HUES6 (cell line): Measurements from ENCODE around the gene CERS1.
"Not testable (repeated sequence)": the region's sequence is repeated elsewhere in the genome, so short reads cannot be mapped to it uniquely, and the experiment has no call there.

Experiments used
- H3K27ac ChIP-seq: 2 replicates; pipeline ENCODE4 v1.7.0; 2013; ENCODE audit warnings: low read depth, mild to moderate bottlenecking, low read length, inconsistent platforms
- H3K27me3 ChIP-seq: 2 replicates; pipeline ENCODE4 v1.6.1; 2013; ENCODE audit warnings: low read length; ENCODE audit not compliant: control insufficient read depth, insufficient read depth
- H3K36me3 ChIP-seq: 2 replicates; pipeline ENCODE4 v1.6.1; 2013; ENCODE audit warnings: low read length; ENCODE audit not compliant: control insufficient read depth, insufficient read depth
- H3K4me1 ChIP-seq: 2 replicates; pipeline ENCODE4 v1.6.1; 2013; ENCODE audit warnings: low read length; ENCODE audit not compliant: control insufficient read depth, insufficient read depth
- H3K4me3 ChIP-seq: 2 replicates; pipeline ENCODE4 v1.5.1; 2013; ENCODE audit warnings: low read depth, low read length
- H3K9ac ChIP-seq: one replicate; pipeline ENCODE4 v1.6.1; 2013; ENCODE audit warnings: mild to moderate bottlenecking, low read length
- H3K9me3 ChIP-seq: 2 replicates; pipeline ENCODE4 v1.6.1; 2013; ENCODE audit warnings: low read depth, low read length; ENCODE audit not compliant: control insufficient read depth, insufficient read depth

The CERS1 gene

DNA sequence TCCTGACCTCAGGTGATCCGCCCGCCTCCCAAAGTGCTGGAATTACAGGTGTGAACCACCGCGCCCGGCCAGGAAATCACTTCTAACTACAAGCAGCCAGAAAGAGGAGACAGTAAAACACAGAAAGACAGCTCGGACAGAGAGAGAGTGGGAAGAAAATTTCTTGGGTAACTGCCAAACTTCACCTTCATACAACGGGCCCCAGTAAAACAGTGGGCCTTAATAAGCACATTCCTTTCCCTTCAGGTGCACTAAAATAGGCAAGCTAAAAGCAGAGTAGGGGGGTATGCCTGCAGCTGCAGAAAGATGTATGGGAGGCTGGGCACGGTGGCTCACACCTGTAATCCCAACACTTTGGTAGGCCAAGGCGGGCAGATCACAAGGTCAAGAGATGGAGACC, 21.6 kb upstream of the CERS1 start:
- H3K9ac ChIP-seq, H3K9me3 ChIP-seq, H3K27me3 ChIP-seq, H3K4me3 ChIP-seq, H3K27ac ChIP-seq, H3K4me1 ChIP-seq: not testable (repeated sequence)
- H3K36me3 ChIP-seq, result peaks cover 33% of the 10 kb centered on the region

DNA sequence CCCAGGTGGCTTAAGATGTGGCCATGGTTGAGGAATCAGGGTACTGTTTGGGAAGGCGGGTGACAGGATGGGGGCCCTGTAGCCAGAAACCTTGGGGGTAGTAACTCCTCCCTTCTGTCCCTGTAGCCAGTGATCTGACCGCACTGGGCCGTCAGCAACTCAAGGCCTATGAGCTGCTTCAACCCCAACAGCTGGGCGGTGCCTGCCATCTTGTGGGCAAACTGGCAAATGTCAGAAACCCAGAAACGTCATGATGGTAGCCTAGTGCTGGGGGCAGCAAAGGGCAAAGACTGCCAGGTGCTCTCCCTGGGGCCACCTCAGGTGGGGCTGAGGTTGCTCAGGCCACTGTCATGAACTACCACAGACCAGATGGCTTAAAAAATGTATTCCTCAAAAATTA, 19.7 kb upstream of the CERS1 start:
- H3K4me3 ChIP-seq, result no peak overlapping the region
- H3K9ac ChIP-seq, result no peak overlapping the region
- peaks cover 31% of the 10 kb centered on the region for H3K36me3 ChIP-seq
- no peaks in the 10 kb centered on the region for H3K9me3 ChIP-seq
- H3K27ac ChIP-seq, result no peak overlapping the region
- H3K4me1 ChIP-seq, result no peaks in the 10 kb centered on the region
- no peaks in the 10 kb centered on the region for H3K27me3 ChIP-seq

GRCh38 chr19:18913466-18913865, 17.5 kb upstream of the CERS1 start:
- H3K4me1 ChIP-seq, result no peaks in the 10 kb centered on the region
- no peak overlapping the region for H3K27ac ChIP-seq
- peaks cover 46% of the 10 kb centered on the region for H3K36me3 ChIP-seq
- no peak overlapping the region for H3K9ac ChIP-seq
- H3K27me3 ChIP-seq, result no peaks in the 10 kb centered on the region
- no peaks in the 10 kb centered on the region for H3K9me3 ChIP-seq
- H3K4me3 ChIP-seq, result no peak overlapping the region

DNA sequence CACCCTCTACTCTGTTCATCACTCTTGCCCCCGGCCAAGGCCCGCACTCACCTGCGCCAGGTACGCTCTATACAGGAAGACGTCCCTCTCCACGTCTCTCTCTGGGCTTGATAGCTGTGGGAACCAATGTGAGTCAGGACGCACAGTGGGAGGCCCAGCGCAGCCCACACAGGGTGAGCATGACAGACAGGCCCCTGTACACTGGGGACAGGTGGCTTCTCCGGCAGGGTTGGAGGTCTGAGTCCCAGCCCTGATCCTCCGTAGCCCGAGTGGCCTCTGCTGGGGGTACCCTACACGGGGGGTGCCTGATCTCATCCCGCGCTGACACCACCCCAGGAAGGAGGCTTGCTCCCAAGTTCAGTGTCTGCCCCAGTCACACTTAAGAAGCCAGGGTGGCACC, 17.0 kb upstream of the CERS1 start:
- peaks cover 49% of the 10 kb centered on the region for H3K36me3 ChIP-seq
- H3K4me1 ChIP-seq, result no peaks in the 10 kb centered on the region
- no peaks in the 10 kb centered on the region for H3K9me3 ChIP-seq
- H3K9ac ChIP-seq, result no peak overlapping the region
- no peak overlapping the region for H3K27ac ChIP-seq
- no peaks in the 10 kb centered on the region for H3K27me3 ChIP-seq
- no peak overlapping the region for H3K4me3 ChIP-seq

DNA sequence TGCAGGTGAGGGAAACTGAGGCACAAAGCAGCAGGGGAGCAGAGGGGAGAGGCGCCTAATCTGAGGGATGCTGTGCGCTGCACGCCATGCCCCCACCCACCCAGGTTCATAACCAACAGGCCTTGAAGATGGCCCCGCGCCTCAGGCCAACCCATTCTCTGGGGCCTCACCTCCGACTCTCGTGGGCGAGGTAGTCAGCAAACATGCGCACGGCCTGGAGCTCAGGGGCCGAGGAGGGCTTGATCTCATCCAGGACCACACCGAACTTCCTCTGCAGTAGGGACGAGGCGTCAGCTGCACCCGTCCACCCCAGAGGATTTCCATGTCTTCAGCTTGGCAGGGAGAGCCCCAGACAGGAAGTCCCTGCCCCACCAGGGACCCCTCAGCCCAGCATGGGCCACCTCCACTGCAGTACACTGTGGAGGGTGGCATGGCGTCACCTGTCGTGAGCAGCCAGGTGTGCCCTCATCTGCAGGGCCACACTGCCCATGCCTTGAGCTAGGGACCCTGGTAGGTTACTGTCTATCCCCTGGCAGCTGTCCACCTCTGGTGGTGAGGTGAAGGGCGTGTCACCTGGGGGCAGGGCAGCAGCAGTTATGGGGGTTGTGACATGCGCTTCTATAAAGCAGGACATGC, 15.0 kb upstream of the CERS1 start:
- Histone ChIP-seq H3K4me3 (no peak overlapping the region), H3K27me3 (no peaks in the 10 kb centered on the region), H3K9ac (no peak overlapping the region), H3K9me3 (no peaks in the 10 kb centered on the region), H3K4me1 (no peaks in the 10 kb centered on the region), H3K27ac (no peak overlapping the region), H3K36me3 (peaks cover 69% of the 10 kb centered on the region)

GRCh38 chr19:18910010-18910409, 14.1 kb upstream of the CERS1 start:
- no peak overlapping the region for H3K4me3 ChIP-seq
- peaks cover 73% of the 10 kb centered on the region for H3K36me3 ChIP-seq
- no peaks in the 10 kb centered on the region for H3K27me3 ChIP-seq
- no peaks in the 10 kb centered on the region for H3K9me3 ChIP-seq
- no peak overlapping the region for H3K27ac ChIP-seq
- no peaks in the 10 kb centered on the region for H3K4me1 ChIP-seq
- H3K9ac ChIP-seq, result no peak overlapping the region

- no peak overlapping the region for H3K27ac ChIP-seq
Measured at GRCh38 chr19:18908917-18909619, 13.1 kb upstream of the CERS1 start.

DNA sequence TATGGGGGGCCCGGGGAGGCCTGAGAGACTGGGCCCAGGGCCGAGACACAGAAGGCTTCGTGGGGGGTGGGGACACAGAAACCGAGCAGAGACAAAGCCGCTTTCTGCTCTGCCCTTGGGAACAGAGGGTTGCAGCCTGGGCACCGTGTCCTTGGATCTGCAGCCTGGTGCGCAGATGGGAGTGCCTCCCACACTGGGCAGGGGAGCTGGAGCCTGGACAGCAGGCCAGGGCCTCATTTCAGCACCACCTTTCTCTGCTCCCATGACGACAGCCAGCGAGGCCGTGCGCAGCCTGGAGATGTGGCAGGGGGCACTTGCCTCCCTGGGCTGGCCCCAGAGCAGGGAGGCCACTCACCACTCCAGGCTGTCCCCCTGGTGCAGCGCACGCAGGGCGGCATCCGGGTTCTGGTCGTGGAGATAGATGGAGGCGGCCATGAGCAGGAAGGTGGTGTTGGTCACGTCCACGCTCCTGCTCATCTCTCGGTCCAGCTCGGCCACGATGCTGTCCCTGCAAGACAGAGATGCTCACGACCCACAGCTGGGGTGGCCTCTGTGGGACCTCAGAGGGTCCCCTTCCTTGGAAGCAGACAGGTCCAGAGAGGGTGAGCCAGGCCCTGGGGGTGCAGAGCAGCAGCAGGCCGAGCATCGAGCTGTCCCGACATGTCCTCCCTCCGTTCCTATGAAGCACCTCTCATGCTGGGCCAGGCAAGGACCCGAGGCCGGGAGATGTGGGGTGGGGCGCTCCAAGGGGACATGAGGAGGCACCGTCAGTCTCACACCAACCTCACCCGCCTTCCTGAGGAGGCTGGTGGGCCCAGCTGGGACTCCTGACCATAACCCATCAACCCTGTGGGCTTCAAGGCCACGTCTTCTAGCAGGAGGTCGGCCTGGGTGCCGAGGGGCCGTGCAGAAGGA, 10.9 kb upstream of the CERS1 start:
- H3K4me3 ChIP-seq, result no peak overlapping the region
- H3K9me3 ChIP-seq, result no peaks in the 10 kb centered on the region
- peaks cover 73% of the 10 kb centered on the region for H3K36me3 ChIP-seq
- no peak overlapping the region for H3K27ac ChIP-seq
- no peaks in the 10 kb centered on the region for H3K4me1 ChIP-seq
- no peaks in the 10 kb centered on the region for H3K27me3 ChIP-seq
- H3K9ac ChIP-seq, result no peak overlapping the region

More at GRCh38 chr19:18908917-18909619, 13.1 kb upstream of the CERS1 start:
- no peaks in the 10 kb centered on the region for H3K9me3 ChIP-seq
- H3K36me3 ChIP-seq, result peaks cover 81% of the 10 kb centered on the region
- H3K4me3 ChIP-seq, result no peak overlapping the region
- H3K9ac ChIP-seq, result no peak overlapping the region
- H3K27me3 ChIP-seq, result no peaks in the 10 kb centered on the region
- no peaks in the 10 kb centered on the region for H3K4me1 ChIP-seq

GRCh38 chr19:18905513-18906236, 9.7 kb upstream of the CERS1 start:
- H3K4me3 ChIP-seq, result no peak overlapping the region

DNA sequence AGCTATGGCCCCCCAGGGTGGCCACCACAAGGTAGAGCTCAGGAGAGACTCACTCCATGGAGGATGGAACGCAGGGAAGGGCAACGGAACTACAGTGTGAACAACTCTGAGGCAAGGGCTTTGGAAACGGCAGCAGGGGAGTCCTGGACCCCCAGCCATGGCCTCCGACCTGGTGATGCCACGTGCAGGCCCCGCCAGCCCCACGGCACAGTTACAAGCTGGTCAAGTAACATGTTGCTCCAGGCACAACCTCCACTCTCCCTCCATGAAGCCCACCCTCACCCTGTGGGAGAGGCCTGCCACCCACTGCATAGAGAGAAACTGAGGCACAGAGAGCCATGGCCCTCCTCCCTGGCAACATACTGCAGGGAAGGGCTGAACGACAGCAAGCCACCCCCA, 9.1 kb upstream of the CERS1 start:
- Histone ChIP-seq H3K36me3 (peaks cover 79% of the 10 kb centered on the region), H3K9me3 (no peaks in the 10 kb centered on the region), H3K27me3 (no peaks in the 10 kb centered on the region), H3K4me1 (no peaks in the 10 kb centered on the region), H3K9ac (no peak overlapping the region), H3K27ac (no peak overlapping the region), H3K4me3 (no peak overlapping the region)

More at GRCh38 chr19:18905513-18906236, 9.7 kb upstream of the CERS1 start:
- H3K4me1 ChIP-seq, result no peaks in the 10 kb centered on the region
- no peak overlapping the region for H3K9ac ChIP-seq
- H3K9me3 ChIP-seq, result no peaks in the 10 kb centered on the region
- no peak overlapping the region for H3K27ac ChIP-seq
- H3K36me3 ChIP-seq, result peaks cover 76% of the 10 kb centered on the region
- H3K27me3 ChIP-seq, result no peaks in the 10 kb centered on the region
